Measurements from ENCODE around the gene SRRM4. TPM values are rescaled to one million over a fixed set of nuclear protein-coding genes. Genes with fewer than 3 reads are reported as not detected.

Gene SRRM4
- total and polyA plus RNA-seq, 2 donors = 0.08 to 0.42 TPM

GRCh38 chr12:119068129-119068856, 87.0 kb downstream of the SRRM4 start:
- DNase-seq (ENCODE audit: extremely low spot score) = no peak
- Histone ChIP-seq H3K4me1 (ENCODE audit: insufficient read depth) (no peaks in the 10 kb centered on the region), H3K4me3 (ENCODE audit: low read depth, low read length) (no peak overlapping the region), H3K36me3 (ENCODE audit: insufficient read depth) (no peaks in the 10 kb centered on the region), H3K27ac (ENCODE audit: low read depth) (no peak overlapping the region)
- WGBS = 60% methylated on average over 9 of the region's 9 CpGs

- WGBS = 38% methylated on average over 8 of the region's 8 CpGs
- Histone ChIP-seq H3K36me3 (ENCODE audit: insufficient read depth) (no peaks in the 10 kb centered on the region), H3K4me1 (ENCODE audit: insufficient read depth) (no peaks in the 10 kb centered on the region), H3K27ac (ENCODE audit: low read depth) (no peak overlapping the region), H3K4me3 (ENCODE audit: low read depth, low read length) (no peak overlapping the region)
- DNase-seq (ENCODE audit: extremely low spot score) = no peak
Measured at GRCh38 chr12:119069147-119069642, 87.9 kb downstream of the SRRM4 start.

- H3K27ac ChIP-seq (ENCODE audit: low read depth) = no peak overlapping the region
- H3K4me3 ChIP-seq (ENCODE audit: low read depth, low read length) = no peak overlapping the region
- WGBS = 77% methylated on average over 6 of the region's 6 CpGs
- H3K4me1 ChIP-seq (ENCODE audit: insufficient read depth) = no peaks in the 10 kb centered on the region
- H3K36me3 ChIP-seq (ENCODE audit: insufficient read depth) = no peaks in the 10 kb centered on the region
- no peak for DNase-seq (ENCODE audit: extremely low spot score)
Measured at GRCh38 chr12:119071176-119071575, 89.8 kb downstream of the SRRM4 start.

- Histone ChIP-seq H3K4me1 (ENCODE audit: insufficient read depth) (no peaks in the 10 kb centered on the region), H3K36me3 (ENCODE audit: insufficient read depth) (no peaks in the 10 kb centered on the region), H3K4me3 (ENCODE audit: low read depth, low read length) (no peak overlapping the region), H3K27ac (ENCODE audit: low read depth) (no peak overlapping the region)
- DNase-seq (ENCODE audit: extremely low spot score) = no peak
- WGBS = 78% methylated on average over 5 of the region's 5 CpGs
Measured at GRCh38 chr12:119071638-119072231, 90.4 kb downstream of the SRRM4 start.

GRCh38 chr12:119072440-119072839, 91.1 kb downstream of the SRRM4 start:
- H3K36me3 ChIP-seq (ENCODE audit: insufficient read depth) = no peaks in the 10 kb centered on the region
- no peak for DNase-seq (ENCODE audit: extremely low spot score)
- no peaks in the 10 kb centered on the region for H3K4me1 ChIP-seq (ENCODE audit: insufficient read depth)
- WGBS = 38% methylated on average over 6 of the region's 6 CpGs
- no peak overlapping the region for H3K4me3 ChIP-seq (ENCODE audit: low read depth, low read length)
- H3K27ac ChIP-seq (ENCODE audit: low read depth) = no peak overlapping the region

GRCh38 chr12:119075222-119075787, 94.0 kb downstream of the SRRM4 start:
- H3K36me3 ChIP-seq (ENCODE audit: insufficient read depth) = no peaks in the 10 kb centered on the region
- WGBS = 72% methylated on average over 3 of the region's 3 CpGs
- no peak overlapping the region for H3K4me3 ChIP-seq (ENCODE audit: low read depth, low read length)
- DNase-seq (ENCODE audit: extremely low spot score) = no peak
- no peaks in the 10 kb centered on the region for H3K4me1 ChIP-seq (ENCODE audit: insufficient read depth)
- H3K27ac ChIP-seq (ENCODE audit: low read depth) = no peak overlapping the region

GRCh38 chr12:119075918-119076317, 94.6 kb downstream of the SRRM4 start:
- H3K4me1 ChIP-seq (ENCODE audit: insufficient read depth) = no peaks in the 10 kb centered on the region
- DNase-seq (ENCODE audit: extremely low spot score) = no peak
- no peak overlapping the region for H3K4me3 ChIP-seq (ENCODE audit: low read depth, low read length)
- H3K36me3 ChIP-seq (ENCODE audit: insufficient read depth) = no peaks in the 10 kb centered on the region
- H3K27ac ChIP-seq (ENCODE audit: low read depth) = no peak overlapping the region
- 95% methylated on average over 2 of the region's 2 CpGs for WGBS

GRCh38 chr12:119079530-119079929, 98.2 kb downstream of the SRRM4 start:
- WGBS = 82% methylated on average over 8 of the region's 8 CpGs
- no peak overlapping the region for H3K4me3 ChIP-seq (ENCODE audit: low read depth, low read length)

GRCh38 chr12:119082016-119082415, 100.7 kb downstream of the SRRM4 start:
- H3K27ac ChIP-seq (ENCODE audit: low read depth) = no peak overlapping the region
- 46% methylated on average over 7 of the region's 7 CpGs for WGBS
- no peaks in the 10 kb centered on the region for H3K36me3 ChIP-seq (ENCODE audit: insufficient read depth)
- H3K4me1 ChIP-seq (ENCODE audit: insufficient read depth) = no peaks in the 10 kb centered on the region
- no peak overlapping the region for H3K4me3 ChIP-seq (ENCODE audit: low read depth, low read length)
- DNase-seq (ENCODE audit: extremely low spot score) = no peak

More at GRCh38 chr12:119079530-119079929, 98.2 kb downstream of the SRRM4 start:
- no peak for DNase-seq (ENCODE audit: extremely low spot score)
- no peaks in the 10 kb centered on the region for H3K4me1 ChIP-seq (ENCODE audit: insufficient read depth)
- no peak overlapping the region for H3K27ac ChIP-seq (ENCODE audit: low read depth)
- no peaks in the 10 kb centered on the region for H3K36me3 ChIP-seq (ENCODE audit: insufficient read depth)

- 29% methylated on average over 4 of the region's 4 CpGs for WGBS
- no peaks in the 10 kb centered on the region for H3K4me1 ChIP-seq (ENCODE audit: insufficient read depth)
- H3K36me3 ChIP-seq (ENCODE audit: insufficient read depth) = no peaks in the 10 kb centered on the region
- no peak for DNase-seq (ENCODE audit: extremely low spot score)
- H3K27ac ChIP-seq (ENCODE audit: low read depth) = no peak overlapping the region
- H3K4me3 ChIP-seq (ENCODE audit: low read depth, low read length) = no peak overlapping the region
Measured at GRCh38 chr12:119082496-119082895, 101.2 kb downstream of the SRRM4 start.

GRCh38 chr12:119088685-119089379, 107.5 kb downstream of the SRRM4 start:
- 60% methylated on average over 10 of the region's 10 CpGs for WGBS
- H3K4me1 ChIP-seq (ENCODE audit: insufficient read depth) = no peaks in the 10 kb centered on the region
- no peak for DNase-seq (ENCODE audit: extremely low spot score)
- no peaks in the 10 kb centered on the region for H3K36me3 ChIP-seq (ENCODE audit: insufficient read depth)
- H3K4me3 ChIP-seq (ENCODE audit: low read depth, low read length) = no peak overlapping the region
- no peak overlapping the region for H3K27ac ChIP-seq (ENCODE audit: low read depth)

- Histone ChIP-seq H3K36me3 (ENCODE audit: insufficient read depth) (no peaks in the 10 kb centered on the region), H3K4me1 (ENCODE audit: insufficient read depth) (no peaks in the 10 kb centered on the region), H3K4me3 (ENCODE audit: low read depth, low read length) (no peak overlapping the region), H3K27ac (ENCODE audit: low read depth) (no peak overlapping the region)
- DNase-seq (ENCODE audit: extremely low spot score) = no peak
- WGBS = 37% methylated on average over 1 of the region's 1 CpG
Measured at GRCh38 chr12:119089380-119090013, 108.2 kb downstream of the SRRM4 start.

- no peak overlapping the region for H3K4me3 ChIP-seq (ENCODE audit: low read depth, low read length)
- H3K4me1 ChIP-seq (ENCODE audit: insufficient read depth) = no peaks in the 10 kb centered on the region
- DNase-seq (ENCODE audit: extremely low spot score) = no peak
- 0% methylated on average over 1 of the region's 1 CpG for whole genome bisulfite sequencing
- H3K27ac ChIP-seq (ENCODE audit: low read depth) = no peak overlapping the region
- no peaks in the 10 kb centered on the region for H3K36me3 ChIP-seq (ENCODE audit: insufficient read depth)
Measured at GRCh38 chr12:119090276-119090675, 108.9 kb downstream of the SRRM4 start.
